ENCODE results near the gene KIF16B. TPM values are rescaled to one million over a fixed set of nuclear protein-coding genes. Genes with fewer than 3 reads are reported as not detected.

The KIF16B gene
- total and polyA plus RNA-seq, 9 of the 15 experiments (the other 6 are each of a cell fraction or from before 2014, with no cell fraction given) = 1.00 to 10.6 (median 8.5) TPM

DNA sequence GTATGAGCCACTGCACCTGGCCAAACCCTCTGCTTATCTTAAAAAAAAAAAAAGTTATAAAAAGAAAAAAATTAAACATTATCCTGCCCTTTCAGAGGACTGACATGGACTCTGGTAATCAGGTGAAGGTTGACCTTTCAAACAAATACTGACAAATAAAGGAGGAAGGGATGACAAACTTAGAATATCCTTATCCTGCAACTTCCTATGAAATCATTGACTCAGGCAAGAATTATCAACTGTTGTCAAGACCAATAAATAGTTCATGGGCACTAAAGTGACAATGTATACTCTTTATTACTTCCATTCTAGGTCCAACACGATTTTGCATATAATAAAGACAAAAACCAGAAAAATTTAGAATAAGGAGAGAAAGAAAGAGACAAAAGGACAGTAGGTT, 117.9 kb downstream of the KIF16B start:
- no peaks in the 10 kb centered on the region for H3K9me1 ChIP-seq (ENCODE audit: control insufficient read depth, insufficient read depth, low read length)
- ATAC-seq = no peak
- WGBS (ENCODE audit: insufficient coverage, low coverage, missing lambda C conversion rate) = 14% methylated on average over 1 of the region's 1 CpG
- H3K27me3 ChIP-seq (ENCODE audit: control insufficient read depth in 2 of 2, insufficient read depth in 2 of 2, low read length in 2 of 2) = no peaks in the 10 kb centered on the region
- H3K36me3 ChIP-seq (ENCODE audit: control insufficient read depth, insufficient read depth, low read length) = no peaks in the 10 kb centered on the region
- POLR2A ChIA-PET = no interaction called here
- H3K27ac ChIP-seq (ENCODE audit: extremely low read depth, low read depth, low read length) = no peak overlapping the region
- H2AFZ ChIP-seq (ENCODE audit: low read depth, low read length) = no peak overlapping the region
- H3K4me2 ChIP-seq (ENCODE audit: insufficient read depth, low read length) = no peak overlapping the region
- H3K9me3 ChIP-seq (replicated peaks; ENCODE audit: control insufficient read depth, insufficient read depth, low read depth, low read length) = no peaks in the 10 kb centered on the region
- no peak for FAIRE-seq
- in situ Hi-C loops (cut with MboI) = no loop called here
- CTCF ChIA-PET (ENCODE audit: low intra/inter-chr PET ratio) = no interaction called here
- BruUV-seq (replicated peaks) = no TSS peak
- no peak overlapping the region for H3K4me3 ChIP-seq
- intact Hi-C loops (cut with micrococcal nuclease) = no loop called here
- no peak for DNase-seq (ENCODE audit: extremely low read depth in 1 of 4, low spot score in 3 of 4)
- H3K79me2 ChIP-seq (ENCODE audit: control insufficient read depth, insufficient read depth, low read length) = no peaks in the 10 kb centered on the region
- no peak for TF ChIP-seq MEIS2 (IDR thresholded peaks at IDR 0.05; ENCODE audit: partially characterized antibody)
- TF ChIP-seq NRF1 (conservative IDR thresholded peaks at IDR 0.05 in 1 of 2, IDR thresholded peaks at IDR 0.05 in 1 of 2) = no peak
- H3K9ac ChIP-seq (ENCODE audit: insufficient read depth in 1 of 2, low read depth in 2 of 2, low read length in 2 of 2) = no peak overlapping the region
- no peaks in the 10 kb centered on the region for H3K4me1 ChIP-seq (replicated peaks in 1 of 2; ENCODE audit: control insufficient read depth in 2 of 2, insufficient read depth in 2 of 2, low read length in 2 of 2)
- no peaks in the 10 kb centered on the region for H4K20me1 ChIP-seq (replicated peaks; ENCODE audit: control insufficient read depth, insufficient read depth, low read length)

DNA sequence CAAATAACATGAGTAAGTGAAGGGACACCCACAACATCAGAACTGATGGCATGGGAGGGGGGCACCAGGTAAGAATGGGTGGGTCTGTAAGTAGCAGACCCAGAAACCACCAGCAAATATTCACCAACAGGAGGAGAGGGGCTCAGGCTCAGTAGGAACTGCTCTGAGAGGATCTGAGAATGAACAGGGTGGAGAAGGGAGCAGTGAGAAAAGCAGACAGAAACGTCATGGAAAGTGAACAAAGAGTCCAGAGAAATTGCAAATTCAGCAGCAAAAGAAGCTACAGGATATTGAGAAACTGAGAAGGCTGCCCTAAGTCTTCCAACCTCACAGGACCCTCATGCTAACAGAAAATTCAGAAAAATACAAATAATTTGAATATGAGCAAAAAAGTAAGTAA, 121.3 kb downstream of the KIF16B start:
- no peak overlapping the region for H2AFZ ChIP-seq (ENCODE audit: low read depth, low read length)
- no peaks in the 10 kb centered on the region for H4K20me1 ChIP-seq (replicated peaks; ENCODE audit: control insufficient read depth, insufficient read depth, low read length)
- no peak for ATAC-seq
- H3K4me1 ChIP-seq (replicated peaks in 1 of 2; ENCODE audit: control insufficient read depth in 2 of 2, insufficient read depth in 2 of 2, low read length in 2 of 2) = no peaks in the 10 kb centered on the region
- intact Hi-C loops (cut with micrococcal nuclease) (no loop called here), in situ Hi-C loops (cut with MboI) (no loop called here)
- H3K27me3 ChIP-seq (ENCODE audit: control insufficient read depth in 2 of 2, insufficient read depth in 2 of 2, low read length in 2 of 2) = no peaks in the 10 kb centered on the region
- no peaks in the 10 kb centered on the region for H3K36me3 ChIP-seq (ENCODE audit: control insufficient read depth, insufficient read depth, low read length)
- no peak overlapping the region for H3K9ac ChIP-seq (ENCODE audit: insufficient read depth in 1 of 2, low read depth in 2 of 2, low read length in 2 of 2)
- no peak overlapping the region for H3K4me3 ChIP-seq
- no peak for FAIRE-seq
- H3K79me2 ChIP-seq (ENCODE audit: control insufficient read depth, insufficient read depth, low read length) = no peaks in the 10 kb centered on the region
- no peaks in the 10 kb centered on the region for H3K9me1 ChIP-seq (ENCODE audit: control insufficient read depth, insufficient read depth, low read length)
- ChIA-PET POLR2A (no interaction called here), CTCF (ENCODE audit: low intra/inter-chr PET ratio) (no interaction called here)
- TF ChIP-seq CXXC5 (CRISPR knock-in tag; IDR thresholded peaks at IDR 0.05) = no peak
- no peaks in the 10 kb centered on the region for H3K9me3 ChIP-seq (replicated peaks; ENCODE audit: control insufficient read depth, insufficient read depth, low read depth, low read length)
- H3K4me2 ChIP-seq (ENCODE audit: insufficient read depth, low read length) = no peak overlapping the region
- H3K27ac ChIP-seq (ENCODE audit: extremely low read depth, low read depth, low read length) = no peak overlapping the region
- DNase-seq (ENCODE audit: extremely low read depth in 1 of 4, low spot score in 3 of 4) = no peak
- BruUV-seq (replicated peaks) = no TSS peak
- 22% methylated on average over 1 of the region's 1 CpG for WGBS (ENCODE audit: insufficient coverage, low coverage, missing lambda C conversion rate)
